Heart left ventricle (tissue), 13 donors: Measurements from ENCODE around the gene FXYD5.

ENCODE experiments used
- CTCF ChIP-seq, 12 donors: fragments of 200-600 bp; sonication (generic) in 4 of 12; IDR thresholded peaks; one replicate each; pipeline versions ENCODE4 v1.5.0 to v1.8.0; 2018 to 2022; ENCODE audit warnings: antibody characterized with exemption in 12 of 12, mild to moderate bottlenecking in 5 of 12
- POLR2A ChIP-seq, 2 donors: fragments of 450-650 bp; IDR thresholded peaks; one replicate each; pipeline ENCODE4 v1.6.1; 2017; ENCODE audit warnings: antibody characterized with exemption in 2 of 2, mild to moderate bottlenecking in 2 of 2, moderate library complexity in 2 of 2
- donor health status: ischemic (EF 13 %, LVEDD 7.1; RV severe dilation, severe dysfunction).
- donor health status: DM: no; HTN: yes; CAD: no.
- donor health status: DM: no; HTN: no; CAD: no.
- donor health status: ischemic (EF 25% LVEDD 6.9; RV normal size, moderate dysfunction).
- donor health status: ischemic (EF 25% LVEDD 5.7; RV mildly dilated, moderate dysfunction).
- donor health status: ischemic (EF 35%, LVEDD 5.7; RV mildly dilated, moderate dysfunction).
- donor health status: nonischemic (EF 11% LVEDD 7.7; RV severe dilation, severe dysfunction).
- donor health status: DM: yes; HTN: yes; CAD: no.
- donor health status: PGD.
- donor health status: ischemic (EF 29% LVEDD 5.4; RV normal size, mild dysfunction).
- donor health status: nonischemic (EF 23%, LVEDD 6.1; RV moderate dilation, normal function).

- TF ChIP-seq POLR2A (IDR thresholded peaks at IDR 0.05): no peak
- TF ChIP-seq CTCF (IDR thresholded peaks at IDR 0.05): no peak
Observed at GRCh38 chr19:35164418-35164817, 9.9 kb downstream of the FXYD5 start.
